ENCODE data around the gene IFNA14.

Gene IFNA14

GRCh38 chr9:21286659-21287058 lies 46.9 kb upstream of the IFNA14 start:
- Histone ChIP-seq H3K9me3 (ENCODE audit: control insufficient read depth, insufficient read depth, low read depth, low read length) (no peaks in the 10 kb centered on the region), H3K4me1 (ENCODE audit: control insufficient read depth, insufficient read depth, low read length) (no peaks in the 10 kb centered on the region), H3K4me3 (ENCODE audit: low read depth, low read length) (no peak overlapping the region), H3K36me3 (ENCODE audit: control insufficient read depth in 2 of 2, insufficient read depth in 1 of 2, low read length in 2 of 2) (no peaks in the 10 kb centered on the region), H3K27ac (ENCODE audit: extremely low read depth, low read depth, low read length) (no peak overlapping the region)
- ChIA-PET CTCF (interaction anchor here (1.2 to 2.7 kb wide), 2 partner anchors 34 to 104 kb away, joined by 3 to 11 read pairs; no protein-coding TSS in a partner anchor), POLR2A (no interaction called here)
- TF ChIP-seq ZBTB26 (tag by site-specific recombination; optimal IDR thresholded peaks at IDR 0.05) (no peak), ZNF600 (tag by site-specific recombination; IDR thresholded peaks at IDR 0.05) (no peak)

DNA sequence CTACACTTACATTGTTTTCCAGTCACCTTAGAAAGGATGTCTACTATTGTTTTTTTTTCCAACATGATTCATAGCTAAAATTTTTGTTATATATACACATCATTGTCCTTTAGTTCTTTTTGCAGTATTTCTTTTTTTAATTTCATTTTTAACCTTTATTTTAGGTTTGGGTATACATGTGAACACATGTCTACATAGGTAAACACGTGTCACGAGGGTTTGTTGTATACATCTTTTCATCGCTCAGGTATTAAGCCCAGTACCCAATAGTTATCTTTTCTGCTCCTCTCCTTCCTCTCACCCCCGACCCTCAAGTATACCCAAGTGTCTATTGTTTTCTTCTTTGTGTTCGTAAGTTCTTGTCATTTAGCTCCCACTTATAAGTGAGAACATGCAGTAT lies 46.3 kb upstream of the IFNA14 start:
- ChIA-PET POLR2A (no interaction called here), CTCF (interaction anchor here (1.2 to 2.7 kb wide), 2 partner anchors 33 to 103 kb away, joined by 3 to 11 read pairs; no protein-coding TSS in a partner anchor)
- Histone ChIP-seq H3K4me1 (ENCODE audit: control insufficient read depth, insufficient read depth, low read length) (no peaks in the 10 kb centered on the region), H3K9me3 (ENCODE audit: control insufficient read depth, insufficient read depth, low read depth, low read length) (no peaks in the 10 kb centered on the region), H3K36me3 (ENCODE audit: control insufficient read depth in 2 of 2, insufficient read depth in 1 of 2, low read length in 2 of 2) (no peaks in the 10 kb centered on the region), H3K4me3 (ENCODE audit: low read depth, low read length) (no peak overlapping the region), H3K27ac (ENCODE audit: extremely low read depth, low read depth, low read length) (no peak overlapping the region)
- TF ChIP-seq ZFP37 (tag by site-specific recombination; IDR thresholded peaks at IDR 0.05) (no peak), ZNF585B (tag by site-specific recombination; IDR thresholded peaks at IDR 0.05) (no peak), ZNF391 (tag by site-specific recombination; IDR thresholded peaks at IDR 0.05; ENCODE audit: borderline replicate concordance, low read depth) (no peak), SP3 (tag by site-specific recombination; IDR thresholded peaks at IDR 0.05) (no peak), GLIS1 (tag by site-specific recombination; IDR thresholded peaks at IDR 0.05) (no peak), ZNF350 (tag by site-specific recombination; IDR thresholded peaks at IDR 0.05) (no peak), ZNF426 (tag by site-specific recombination; IDR thresholded peaks at IDR 0.05) (no peak), ZNF248 (tag by site-specific recombination; IDR thresholded peaks at IDR 0.05) (no peak), ZNF266 (tag by site-specific recombination; IDR thresholded peaks at IDR 0.05; ENCODE audit: low read depth) (no peak), ZNF560 (tag by site-specific recombination; IDR thresholded peaks at IDR 0.05; ENCODE audit: borderline replicate concordance) (no peak)
- TF ChIP-seq, protein P1, sequence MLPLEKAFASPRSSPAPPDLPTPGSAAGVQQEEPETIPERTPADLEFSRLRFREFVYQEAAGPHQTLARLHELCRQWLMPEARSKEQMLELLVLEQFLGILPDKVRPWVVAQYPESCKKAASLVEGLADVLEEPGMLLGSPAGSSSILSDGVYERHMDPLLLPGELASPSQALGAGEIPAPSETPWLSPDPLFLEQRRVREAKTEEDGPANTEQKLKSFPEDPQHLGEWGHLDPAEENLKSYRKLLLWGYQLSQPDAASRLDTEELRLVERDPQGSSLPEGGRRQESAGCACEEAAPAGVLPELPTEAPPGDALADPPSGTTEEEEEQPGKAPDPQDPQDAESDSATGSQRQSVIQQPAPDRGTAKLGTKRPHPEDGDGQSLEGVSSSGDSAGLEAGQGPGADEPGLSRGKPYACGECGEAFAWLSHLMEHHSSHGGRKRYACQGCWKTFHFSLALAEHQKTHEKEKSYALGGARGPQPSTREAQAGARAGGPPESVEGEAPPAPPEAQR (tag by site-specific recombination; IDR thresholded peaks at IDR 0.05) = no peak

DNA sequence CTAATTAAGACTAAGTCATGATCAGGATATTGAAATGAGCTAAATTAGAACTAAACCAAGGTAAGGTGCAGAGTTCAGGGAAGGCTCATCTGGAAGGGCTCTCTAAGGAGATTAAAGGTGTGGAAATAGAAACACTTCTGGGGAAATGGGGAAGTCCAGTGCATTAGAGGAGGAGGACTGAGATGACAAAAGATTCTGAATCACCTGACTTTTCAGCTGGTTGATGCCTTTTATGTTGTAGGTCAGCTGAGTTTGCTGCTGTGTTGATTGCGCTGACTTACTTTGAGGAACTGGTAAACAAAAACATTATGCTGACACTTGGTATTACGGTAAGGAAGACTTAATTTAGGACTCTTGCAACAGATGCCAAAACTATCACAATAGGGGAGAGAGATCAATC lies 41.5 kb upstream of the IFNA14 start:
- no peaks in the 10 kb centered on the region for H3K4me1 ChIP-seq (ENCODE audit: control insufficient read depth, insufficient read depth, low read length)
- no peak for TF ChIP-seq ZSCAN30 (tag by site-specific recombination; IDR thresholded peaks at IDR 0.05)
- no peak for TF ChIP-seq ZNF354C (tag by site-specific recombination; IDR thresholded peaks at IDR 0.05; ENCODE audit: borderline replicate concordance, low read depth)
- TF ChIP-seq ZNF433 (tag by site-specific recombination; IDR thresholded peaks at IDR 0.05; ENCODE audit: low read depth) = no peak
- TF ChIP-seq KLF16 (tag by site-specific recombination; IDR thresholded peaks at IDR 0.05) = no peak
- TF ChIP-seq ZNF341 (tag by site-specific recombination; IDR thresholded peaks at IDR 0.05; ENCODE audit: low read depth) = no peak
- no peak for TF ChIP-seq ZNF148 (tag by site-specific recombination; IDR thresholded peaks at IDR 0.05; ENCODE audit: borderline replicate concordance)
- no peak for TF ChIP-seq EGR2 (tag by site-specific recombination; IDR thresholded peaks at IDR 0.05; ENCODE audit: low read depth)
- no peak for TF ChIP-seq ZNF155 (tag by site-specific recombination; IDR thresholded peaks at IDR 0.05)
- TF ChIP-seq ZNF48 (tag by site-specific recombination; IDR thresholded peaks at IDR 0.05) = no peak
- no peak for TF ChIP-seq ZNF626 (tag by site-specific recombination; IDR thresholded peaks at IDR 0.05)
- no peak for TF ChIP-seq SP2 (tag by site-specific recombination; IDR thresholded peaks at IDR 0.05)
- TF ChIP-seq ZNF560 (tag by site-specific recombination; IDR thresholded peaks at IDR 0.05; ENCODE audit: borderline replicate concordance) = no peak
- H3K4me3 ChIP-seq (ENCODE audit: low read depth, low read length) = no peak overlapping the region
- no peak overlapping the region for H3K27ac ChIP-seq (ENCODE audit: extremely low read depth, low read depth, low read length)
- H3K9me3 ChIP-seq (ENCODE audit: control insufficient read depth, insufficient read depth, low read depth, low read length) = no peaks in the 10 kb centered on the region
- no peaks in the 10 kb centered on the region for H3K36me3 ChIP-seq (ENCODE audit: control insufficient read depth in 2 of 2, insufficient read depth in 1 of 2, low read length in 2 of 2)
- CTCF ChIA-PET = interaction anchor here (0.6 to 0.8 kb wide), 2 partner anchors 9 to 127 kb away, joined by 3 to 4 read pairs; no protein-coding TSS in a partner anchor
- POLR2A ChIA-PET = no interaction called here

All from HEK293 (cell line).